Islet precursor cell (in vitro differentiated cells): ENCODE data around the gene MYO9A.
"Not testable (repeated sequence)": the region's sequence is repeated elsewhere in the genome, so short reads cannot be mapped to it uniquely, and the experiment has no call there.

Experiments
- DNase-seq: peaks from one replicate; pipeline ENCODE4 v3.0.0-alpha.2; 2018

The MYO9A gene

DNA sequence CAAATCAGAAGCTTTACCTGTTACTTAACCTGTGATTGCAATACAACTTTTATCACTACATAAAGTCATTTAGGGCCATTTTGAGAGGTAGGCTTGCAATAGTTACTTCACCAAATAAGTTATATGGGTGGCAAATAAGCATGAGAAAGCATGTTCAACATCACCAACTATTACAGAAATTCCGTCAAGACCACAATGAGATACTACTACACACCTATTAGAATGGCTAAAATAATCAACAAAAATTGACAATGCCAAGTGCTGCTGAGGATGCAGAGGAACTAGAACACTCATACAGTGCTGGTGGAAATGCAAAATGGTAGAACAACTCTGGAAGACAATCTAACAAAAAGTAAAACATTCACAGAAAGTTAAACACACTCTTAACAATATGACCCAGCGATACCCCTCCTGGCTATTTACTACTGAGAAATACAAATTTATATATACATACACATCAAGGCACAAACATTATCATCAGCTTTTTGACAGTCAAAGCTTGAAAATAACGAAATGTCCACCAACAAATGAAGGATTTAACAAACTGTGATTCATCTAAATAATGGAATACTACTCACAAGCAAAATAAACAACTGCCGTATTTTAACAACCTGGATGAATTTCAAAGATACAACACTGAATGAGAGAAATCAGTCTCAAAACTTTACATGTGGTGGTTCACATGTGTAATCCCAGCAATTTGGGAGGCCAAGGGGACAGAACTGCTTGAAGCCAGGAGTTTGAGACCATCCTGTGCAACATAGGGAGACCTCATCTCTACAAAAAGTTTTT is 82.9 kb downstream of the MYO9A start:
- no peak for DNase-seq

DNA sequence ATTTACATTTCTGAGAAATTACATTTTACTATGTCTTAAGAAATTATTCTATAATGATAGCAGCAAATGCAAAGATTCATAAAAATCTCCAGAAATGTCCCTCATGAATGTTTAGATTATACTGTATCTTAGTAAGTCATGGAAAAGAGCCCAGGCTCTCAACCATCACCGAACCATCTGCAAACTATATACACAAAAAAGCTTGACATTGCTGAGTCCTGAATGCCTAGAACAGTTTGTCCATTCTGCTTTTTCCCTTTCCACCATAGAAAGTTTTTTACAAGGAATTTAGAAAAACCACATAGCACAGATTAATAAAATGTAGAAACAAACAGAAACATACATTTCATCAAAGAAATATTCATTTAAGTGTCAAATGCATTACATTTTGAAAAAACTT is 83.6 kb downstream of the MYO9A start:
- DNase-seq, result no peak

DNA sequence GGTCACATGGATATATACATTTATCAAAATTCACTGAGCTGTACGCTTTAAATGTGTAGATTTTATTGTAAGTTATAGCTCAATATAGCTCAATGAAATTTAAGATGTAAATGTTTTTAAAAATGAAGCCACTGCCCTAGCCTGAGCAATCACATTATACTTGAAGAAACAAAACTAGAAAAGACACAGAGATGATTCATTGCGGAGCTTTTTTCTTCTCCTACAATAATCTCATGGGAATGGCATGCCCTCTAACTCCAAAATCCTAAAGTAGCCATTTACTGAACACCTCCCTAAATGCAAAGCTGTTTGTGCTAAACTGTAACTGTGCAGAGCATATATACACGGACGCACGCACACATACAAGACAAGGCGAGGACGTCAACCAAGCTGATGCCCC is 84.2 kb downstream of the MYO9A start:
- DNase-seq, result no peak

DNA sequence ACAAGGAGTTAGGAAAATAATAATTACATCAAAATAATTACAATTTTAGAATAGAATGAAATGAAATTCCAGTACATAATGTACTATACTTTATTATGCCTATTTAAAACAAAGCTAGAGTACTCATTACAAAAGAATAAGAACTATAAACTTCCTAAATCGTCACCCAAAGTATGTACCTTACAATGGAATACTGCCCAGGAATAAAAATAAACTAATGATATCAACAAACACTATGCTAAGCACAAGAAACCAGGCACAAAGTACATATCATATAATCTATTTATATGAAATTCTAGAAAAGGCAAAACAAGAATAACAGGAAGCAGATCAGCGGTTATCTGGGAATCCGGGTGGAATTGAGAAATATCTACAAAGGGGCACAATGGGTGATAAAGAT is 84.7 kb downstream of the MYO9A start:
- no peak for DNase-seq

DNA sequence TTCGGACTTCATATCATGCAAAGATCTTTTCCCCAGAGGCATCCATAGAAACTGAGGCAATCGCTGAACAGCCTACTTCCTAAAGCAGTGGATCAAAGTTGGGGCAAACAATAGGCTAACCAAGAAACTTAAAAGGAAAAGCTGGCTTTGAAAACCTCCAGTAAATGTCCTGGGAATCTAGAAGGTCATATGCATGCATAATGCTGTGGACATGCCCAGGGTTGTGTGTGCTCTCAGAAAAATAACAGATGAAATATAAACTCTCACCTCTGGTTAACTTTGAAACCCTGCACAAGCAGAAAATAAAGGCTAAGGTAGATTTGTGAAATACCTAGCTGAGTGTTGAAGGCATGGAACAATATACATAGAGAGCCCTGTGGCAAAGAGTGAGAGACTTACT is 96.3 kb downstream of the MYO9A start:
- DNase-seq, result no peak

DNA sequence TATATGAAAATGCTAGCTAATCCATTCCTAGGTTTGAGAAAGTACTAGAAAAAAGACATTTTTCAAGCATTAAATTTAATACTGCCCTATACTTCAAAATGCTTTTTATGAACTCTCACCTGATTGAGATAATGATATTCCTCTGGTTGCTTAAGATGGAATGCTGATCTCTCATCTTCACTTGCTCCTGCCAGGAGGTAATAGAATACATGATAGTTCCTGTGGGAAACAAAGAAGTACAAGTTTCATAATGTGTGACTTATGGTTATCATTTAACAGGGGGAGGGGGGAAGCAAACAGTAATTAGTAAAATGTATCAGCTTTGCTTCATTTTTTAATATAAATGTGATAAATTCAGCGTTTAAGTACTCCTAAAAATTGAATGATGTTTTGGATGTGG is 97.2 kb downstream of the MYO9A start:
- no peak for DNase-seq

DNA sequence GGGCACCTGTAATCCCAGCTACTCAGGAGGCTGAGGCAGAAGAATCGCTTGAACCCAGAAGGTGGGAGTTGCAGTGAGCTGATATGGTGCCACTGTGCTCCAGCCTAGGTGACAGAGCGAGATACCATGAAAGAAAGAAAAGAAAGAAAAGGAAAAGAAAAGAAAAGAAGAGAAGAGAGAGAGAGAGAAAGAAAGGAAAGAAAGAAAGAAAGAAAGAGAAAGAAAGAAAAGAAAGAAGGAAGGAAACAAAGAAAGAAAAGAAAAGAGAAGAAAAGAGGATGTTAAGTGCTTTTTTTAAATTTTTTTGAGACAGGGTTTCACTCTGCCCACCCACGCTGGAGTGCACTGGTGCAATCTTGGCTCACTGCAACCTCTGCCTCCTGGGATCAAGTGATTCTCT is 103.4 kb downstream of the MYO9A start:
- DNase-seq, result not testable (repeated sequence)

DNA sequence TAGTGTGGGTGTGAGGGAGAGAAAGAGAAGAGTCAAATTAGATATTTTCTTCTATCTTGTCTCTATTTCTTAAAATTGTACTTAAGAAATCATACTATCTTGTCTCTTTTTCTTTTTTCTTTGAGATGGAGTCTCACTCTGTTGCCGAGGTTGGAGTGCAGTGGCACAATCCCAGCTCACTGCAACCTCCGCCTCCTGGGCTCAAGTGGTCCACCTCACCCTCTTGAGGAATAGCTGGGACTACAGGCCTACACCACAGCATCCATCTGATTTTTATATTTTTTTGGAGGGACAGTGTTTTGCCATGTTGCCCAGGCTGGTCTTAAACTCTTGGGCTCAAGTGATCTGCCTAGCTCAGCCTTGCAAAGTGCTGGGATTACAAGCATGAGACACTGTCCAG is 104.2 kb downstream of the MYO9A start:
- no peak for DNase-seq

DNA sequence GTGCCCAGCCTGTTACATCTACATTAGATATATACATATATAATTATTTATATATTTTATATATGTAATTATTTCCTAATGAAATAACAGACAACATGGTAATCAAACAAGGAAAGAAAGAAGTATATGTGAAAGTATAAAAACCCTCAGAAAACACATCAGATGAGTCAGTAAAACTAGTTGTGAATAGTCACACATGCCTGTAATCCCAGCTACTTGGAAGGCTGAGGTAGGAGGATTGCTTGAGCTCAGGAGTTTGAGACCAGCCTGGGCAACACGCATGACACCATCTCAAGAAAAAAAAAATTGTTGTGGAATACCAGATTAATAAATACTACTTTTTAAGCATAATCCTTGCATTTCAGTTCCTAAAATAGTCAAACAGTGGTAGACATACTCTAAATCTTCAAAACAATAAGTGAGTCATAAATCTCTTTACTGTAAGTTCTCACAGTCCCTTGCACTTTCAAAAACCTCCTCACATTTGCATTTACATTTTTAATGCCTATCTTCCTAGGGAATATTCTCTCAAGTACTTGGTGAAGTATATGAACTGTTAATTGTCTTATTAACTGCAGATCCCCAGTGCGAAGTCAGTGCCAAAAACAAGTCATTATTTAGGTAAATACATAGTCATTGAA is 106.5 kb downstream of the MYO9A start:
- DNase-seq, result no peak

DNA sequence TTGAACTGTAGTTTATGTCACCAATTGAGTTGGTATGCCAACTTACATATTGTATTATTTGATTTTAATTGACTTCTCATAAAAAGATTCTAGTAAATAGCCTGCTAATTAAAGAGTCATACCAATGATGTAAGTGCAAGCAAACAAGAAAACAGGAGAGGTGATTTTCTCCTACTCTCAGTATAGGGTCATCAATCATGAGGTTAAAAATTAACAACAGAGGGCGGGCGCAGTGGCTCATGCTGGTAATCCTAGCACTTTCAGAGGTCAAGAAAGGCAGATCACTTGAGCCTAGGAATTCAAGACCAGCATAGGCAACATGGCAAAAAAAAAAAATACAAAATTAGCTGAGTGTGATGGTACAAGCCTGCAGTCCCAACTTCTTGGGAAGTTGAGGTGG is 108.7 kb downstream of the MYO9A start:
- no peak for DNase-seq

DNA sequence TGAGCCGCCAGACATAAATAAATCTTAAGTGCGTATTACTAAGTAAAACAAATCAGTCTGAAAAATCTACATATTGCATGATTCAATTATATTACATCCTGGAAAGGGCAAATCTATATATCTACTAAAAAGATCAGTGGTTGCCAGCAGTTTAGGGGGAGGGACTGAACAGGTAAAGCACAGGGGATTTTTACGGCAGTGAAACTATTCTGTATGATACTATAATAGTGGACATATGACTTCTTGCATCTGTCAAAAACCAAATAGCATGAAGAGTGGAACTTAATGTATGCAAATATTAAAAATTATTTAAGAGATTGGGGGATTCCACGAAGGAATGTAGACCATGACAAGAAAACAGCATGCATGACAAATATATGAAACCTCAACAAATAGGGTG is 111.6 kb downstream of the MYO9A start:
- no peak for DNase-seq

DNA sequence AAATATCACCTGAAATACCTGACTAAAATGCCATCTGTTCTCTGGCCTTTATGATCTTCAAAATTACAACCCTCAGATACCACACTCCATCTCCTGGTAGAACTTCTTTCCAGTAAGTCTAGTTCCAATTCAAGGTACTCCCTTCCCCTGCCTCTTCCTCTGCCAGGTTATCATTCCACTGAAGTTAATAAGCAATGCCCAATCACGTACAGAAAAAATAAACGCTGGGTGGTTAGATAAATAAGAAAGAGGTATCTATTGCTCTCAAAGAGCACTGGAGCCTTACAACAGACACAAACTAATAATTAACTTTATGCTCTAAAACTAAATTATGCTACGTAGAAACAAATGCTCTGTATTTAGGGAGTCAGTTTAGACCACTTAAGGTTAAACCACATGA is 112.5 kb downstream of the MYO9A start:
- DNase-seq, result no peak

DNA sequence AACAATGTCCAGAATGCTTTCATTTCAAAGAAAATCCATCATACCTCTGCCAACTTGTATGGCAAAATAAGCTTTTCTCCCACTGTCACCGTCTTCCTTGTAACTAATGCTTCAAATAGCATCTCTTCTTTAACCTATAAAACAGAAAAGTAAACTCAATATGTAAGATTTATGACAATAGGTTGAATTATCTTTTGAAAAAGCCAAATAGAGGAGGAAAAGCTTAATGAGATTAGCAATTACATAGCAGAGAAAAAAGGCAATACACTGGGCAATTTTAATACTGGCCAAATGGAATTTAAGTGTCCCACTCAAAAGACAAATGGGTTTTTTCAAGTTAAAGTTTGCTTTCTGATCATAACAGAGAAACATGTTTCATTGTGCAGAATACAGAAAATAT is 118.1 kb downstream of the MYO9A start:
- DNase-seq, result no peak

DNA sequence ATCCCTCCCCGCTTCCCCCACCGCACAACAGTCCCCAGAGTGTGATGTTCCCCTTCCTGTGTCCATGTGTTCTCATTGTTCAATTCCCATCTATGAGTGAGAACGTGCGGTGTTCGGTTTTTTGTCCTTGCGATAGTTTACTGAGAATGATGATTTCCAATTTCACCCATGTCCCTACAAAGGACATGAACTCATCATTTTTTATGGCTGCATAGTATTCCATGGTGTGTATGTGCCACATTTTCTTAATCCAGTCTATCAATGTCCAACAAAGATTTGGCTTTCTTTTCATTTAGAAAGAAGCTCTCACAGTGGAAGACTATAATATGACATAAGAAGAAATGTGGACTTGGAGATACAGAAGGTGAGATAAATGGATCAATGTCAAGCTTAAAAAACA is 119.2 kb downstream of the MYO9A start:
- DNase-seq, result not testable (repeated sequence)

DNA sequence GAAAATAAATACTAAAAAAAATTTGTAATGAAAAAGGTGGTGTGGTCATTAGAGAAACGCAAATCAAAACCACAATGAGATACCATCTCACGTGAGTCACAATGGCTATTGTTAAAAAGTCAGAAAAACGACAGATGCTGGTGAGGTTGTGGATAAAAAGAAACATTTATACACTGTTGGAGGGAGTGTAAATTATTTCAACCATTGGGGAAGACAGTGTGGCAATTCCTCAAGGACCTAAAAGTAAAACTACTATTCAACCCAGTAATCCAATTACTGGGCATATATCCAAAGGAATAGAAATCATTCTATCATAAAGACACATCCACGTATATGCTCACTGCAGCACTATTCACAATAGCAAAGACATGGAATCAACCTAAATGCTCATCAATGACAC is 120.3 kb downstream of the MYO9A start:
- DNase-seq, result no peak

DNA sequence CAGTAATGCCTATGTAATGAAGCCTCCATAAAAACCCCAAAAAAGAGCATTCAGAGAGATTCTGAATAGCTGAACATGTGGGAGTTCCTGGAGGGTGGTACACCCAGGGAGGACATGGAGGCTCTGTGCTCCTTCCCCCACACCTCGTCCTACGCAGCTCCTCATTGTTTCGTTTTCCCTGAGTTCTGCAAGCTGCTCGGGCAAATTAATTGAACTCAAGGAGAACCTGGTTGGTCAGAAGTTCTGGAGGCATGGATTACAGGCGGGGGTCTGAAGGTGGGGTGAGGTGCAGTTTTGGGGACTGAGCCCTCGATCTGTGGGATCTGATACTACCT is 142.2 kb downstream of the MYO9A start:
- no peak for DNase-seq

DNA sequence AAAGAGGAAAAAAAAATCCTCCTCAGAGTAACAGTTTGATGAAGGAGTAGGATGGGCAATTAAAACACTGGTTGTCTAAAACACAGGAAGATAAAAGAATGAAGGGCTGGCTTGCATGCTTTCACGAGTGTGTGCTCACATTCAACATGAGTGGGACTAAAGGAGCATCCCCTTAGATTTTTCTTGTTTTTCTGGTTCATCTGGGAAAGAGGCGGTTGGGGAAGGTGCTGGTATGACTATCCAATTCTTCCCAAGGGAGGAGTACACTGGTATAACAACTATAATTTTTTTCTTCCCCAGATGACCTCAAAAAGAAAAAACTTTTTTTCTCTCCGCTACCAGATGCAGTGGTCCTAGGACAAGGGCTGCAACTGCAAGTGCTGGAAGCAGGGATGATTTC is 143.7 kb downstream of the MYO9A start:
- DNase-seq, result no peak

DNA sequence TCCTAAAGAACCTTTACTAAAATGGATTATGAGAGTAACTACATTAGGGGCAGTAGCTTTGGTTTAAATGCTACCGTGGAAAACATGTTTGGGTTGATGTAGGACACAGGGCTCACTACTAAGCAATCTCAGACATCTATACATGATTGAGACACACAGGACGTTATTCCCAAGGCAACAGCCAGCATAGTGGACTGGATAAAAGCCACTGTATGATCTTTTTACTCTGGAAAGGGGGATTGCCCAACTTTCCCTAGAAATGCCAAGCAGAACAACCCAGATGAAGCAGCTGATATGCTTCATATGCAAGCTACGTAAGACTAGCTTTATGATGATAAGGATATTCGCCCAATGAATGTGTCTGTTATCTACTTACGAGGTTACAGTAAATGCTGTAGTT is 144.6 kb downstream of the MYO9A start:
- no peak for DNase-seq

DNA sequence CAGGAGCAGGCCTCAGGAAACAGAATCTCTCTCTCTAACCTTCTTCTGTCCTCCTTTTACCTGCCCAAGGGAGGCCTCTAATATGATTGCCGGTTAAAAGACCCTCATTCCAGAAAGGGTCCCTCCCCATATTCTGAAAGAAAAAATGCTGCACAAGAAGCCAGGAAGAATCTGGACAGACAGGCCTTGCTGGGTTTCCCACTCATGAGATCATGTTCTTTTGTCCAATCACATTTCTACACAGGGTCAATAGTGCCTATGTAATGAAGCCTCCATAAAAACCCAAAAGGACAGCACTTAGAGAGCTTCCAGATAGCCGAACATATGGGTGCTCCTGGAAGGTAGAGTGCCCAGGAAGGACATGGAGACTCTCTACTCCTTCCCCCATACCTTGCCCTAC is 146.0 kb downstream of the MYO9A start:
- DNase-seq, result no peak

DNA sequence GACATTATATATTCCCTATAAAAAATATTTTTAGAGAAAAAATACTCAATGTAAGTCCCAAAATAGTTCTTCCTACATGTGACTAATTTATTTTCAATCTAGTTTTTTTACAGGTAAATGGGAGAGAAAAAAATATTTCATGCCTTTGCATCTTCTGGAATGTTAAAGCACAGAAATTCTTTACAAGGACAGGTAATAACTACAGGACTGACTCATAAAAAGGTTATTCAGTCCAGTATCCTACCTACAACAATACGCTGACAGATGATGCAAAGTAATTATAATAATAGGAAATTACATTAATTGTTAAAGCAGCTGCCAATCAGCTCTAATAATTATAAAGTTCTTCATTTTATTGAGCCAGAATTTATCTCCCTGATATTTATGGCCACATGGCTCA is 147.5 kb downstream of the MYO9A start:
- no peak for DNase-seq

DNA sequence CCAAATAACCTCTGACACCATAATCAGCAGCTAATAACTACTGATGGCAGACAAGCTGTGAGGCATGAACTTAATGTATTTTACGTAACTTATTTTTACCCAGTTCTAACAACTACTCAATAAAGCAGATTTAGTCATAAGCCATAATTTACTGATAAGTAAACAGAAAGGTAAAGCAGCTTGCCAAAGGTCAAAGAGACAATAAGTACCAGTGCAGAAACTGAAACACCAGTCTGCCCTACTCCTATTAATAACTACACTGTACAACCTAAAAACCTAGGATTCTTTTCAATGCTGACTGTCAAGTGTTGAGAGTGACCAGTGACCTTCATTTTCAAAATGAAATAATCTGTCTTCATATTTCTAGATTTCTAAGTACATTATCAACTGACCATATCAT is 155.4 kb downstream of the MYO9A start:
- no peak for DNase-seq

DNA sequence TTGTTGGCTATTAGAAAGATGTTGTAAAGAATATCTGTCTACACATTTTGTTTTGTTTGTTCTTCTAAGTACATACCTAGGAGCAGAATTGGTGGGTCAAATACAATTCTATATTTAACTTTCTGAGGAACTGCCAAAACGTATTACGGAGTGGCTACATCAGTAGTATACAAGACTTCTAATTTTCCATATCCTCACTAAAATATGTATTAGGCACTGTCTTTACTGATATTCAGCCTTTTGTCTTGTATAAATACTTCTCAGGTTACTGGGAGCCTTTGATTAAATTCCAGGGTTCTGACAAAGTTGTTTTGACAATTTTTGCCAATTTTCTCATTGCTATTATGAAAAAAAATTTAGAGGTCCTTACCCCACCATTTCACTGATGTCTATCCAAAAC is 160.9 kb downstream of the MYO9A start:
- no peak for DNase-seq

DNA sequence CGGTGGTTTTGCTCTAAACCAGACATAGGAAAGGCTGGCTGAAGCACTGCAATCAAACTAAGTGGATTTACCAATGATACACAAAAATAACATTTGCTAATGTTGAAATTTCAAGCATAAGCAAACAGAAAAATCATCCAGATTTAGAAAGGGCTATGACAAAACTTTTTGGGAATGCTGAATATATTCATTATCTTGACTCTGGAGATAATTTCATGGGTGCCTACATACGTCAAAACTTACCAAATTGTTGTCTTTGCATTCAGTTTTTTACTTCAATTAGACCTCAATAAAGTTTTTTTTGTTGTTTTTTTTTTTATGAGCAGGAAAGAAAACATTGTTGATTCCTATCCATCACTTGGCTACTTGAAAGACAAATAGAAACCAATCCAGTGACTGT is 166.8 kb downstream of the MYO9A start:
- no peak for DNase-seq

DNA sequence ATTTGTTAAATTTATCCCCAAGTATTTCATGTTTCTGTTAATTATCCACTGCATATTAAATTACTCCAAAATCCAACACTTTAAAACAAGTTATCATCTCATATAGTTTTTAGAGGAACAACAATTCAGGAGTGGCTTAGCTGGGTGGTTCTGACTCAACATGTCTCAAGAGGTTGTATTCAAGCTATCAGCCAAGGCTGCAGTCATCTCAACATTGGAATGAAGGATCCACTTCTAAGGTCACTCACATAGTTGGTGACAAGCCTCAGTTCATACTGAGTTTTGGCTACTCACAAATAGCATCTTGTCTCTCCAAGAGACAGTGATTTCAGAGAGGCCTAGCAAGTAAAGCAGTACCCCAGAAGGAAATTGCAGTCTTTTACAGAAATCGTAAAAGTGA is 172.9 kb downstream of the MYO9A start:
- DNase-seq, result no peak

DNA sequence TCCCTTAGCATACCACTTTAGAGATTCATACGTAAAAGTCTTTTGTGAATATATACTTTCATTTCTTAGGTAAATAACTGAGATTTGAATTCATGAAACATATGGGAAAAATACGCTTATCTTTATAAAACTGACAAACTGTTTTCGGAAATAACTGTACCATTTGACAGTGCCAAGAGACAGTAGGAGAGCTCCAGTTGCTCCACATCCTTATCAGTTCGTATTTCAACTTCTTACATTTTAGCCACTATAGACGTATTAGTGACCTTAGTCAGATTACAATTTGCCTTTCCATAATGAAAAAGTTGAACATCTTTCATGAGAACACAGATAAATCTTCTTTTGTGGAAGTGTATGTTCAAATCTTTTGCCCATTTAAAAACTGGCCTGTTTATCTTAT is 174.1 kb downstream of the MYO9A start:
- no peak for DNase-seq
